ENCODE data around the gene OR14A2.
"Not testable (repeated sequence)": the region's sequence is repeated elsewhere in the genome, so short reads cannot be mapped to it uniquely, and the experiment has no call there.

The OR14A2 gene

DNA sequence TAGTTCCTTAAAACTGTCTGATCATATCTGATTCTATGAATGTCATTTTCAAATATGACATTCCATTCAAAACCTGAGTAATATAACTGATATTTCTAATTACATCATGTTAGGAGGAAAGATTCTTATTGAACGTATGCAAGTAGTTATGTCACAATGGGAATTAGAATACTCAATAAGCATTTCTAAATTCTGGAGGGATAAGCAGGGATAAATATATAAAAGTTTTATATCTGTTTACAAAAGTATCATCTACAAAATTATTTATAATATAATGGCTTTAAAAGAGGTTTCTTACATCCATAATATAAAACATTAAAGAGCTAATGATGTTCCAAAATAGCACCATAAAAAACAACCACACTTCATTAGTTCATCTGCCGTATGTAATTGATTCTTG lies at the start of gene OR14A2:
TSS of gene OR14A2 (minus strand) at position 101 of the 400 bp plus-strand sequence.
- DNase-seq: no peak

DNA sequence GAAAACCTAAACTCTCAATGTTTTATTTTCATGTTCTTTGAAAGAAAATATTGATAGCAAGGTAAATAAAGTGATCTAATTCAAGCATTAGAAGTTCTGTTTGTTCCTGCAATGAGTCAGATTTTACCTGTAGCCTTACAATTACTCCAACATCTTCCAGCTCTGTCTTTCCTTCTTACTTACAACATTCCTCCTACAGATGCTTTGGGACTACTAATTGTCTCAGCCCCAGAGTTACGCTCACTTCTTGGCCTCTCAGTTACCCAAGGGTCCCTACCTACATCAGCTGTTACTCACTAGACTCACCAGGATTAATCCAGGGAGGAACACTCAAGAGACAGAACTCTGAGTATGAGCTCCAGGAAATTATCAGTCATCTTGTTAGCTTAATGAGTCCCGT lies 49.6 kb upstream of the OR14A2 start:
- no peak for DNase-seq

DNA sequence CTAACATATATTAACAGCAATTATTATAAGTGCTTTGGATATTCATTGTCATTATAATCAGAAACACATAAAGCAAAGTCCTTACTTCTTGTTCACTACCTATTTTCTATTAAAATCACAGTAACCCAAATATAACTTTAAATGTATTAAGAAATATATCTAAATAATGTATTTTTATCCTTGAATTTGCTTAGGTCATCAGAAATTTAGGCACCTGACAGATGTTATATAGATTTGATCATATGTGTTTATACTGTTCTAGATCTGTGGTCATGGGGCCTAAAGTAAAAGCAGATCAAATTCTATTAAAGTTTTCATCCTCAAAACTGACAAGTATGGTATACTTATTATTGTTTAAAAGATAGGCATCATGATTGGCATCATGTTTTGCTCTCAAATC lies 21.7 kb upstream of the OR14A2 start:
- DNase-seq: no peak

GRCh38 chr1:247760456-247760855 lies 12.5 kb upstream of the OR14A2 start, which contains the start of gene OR1C1:
OR1C1 (minus strand) TSS chr1:247760556; CDS start chr1:247758406, 2,150 bp downstream.
- DNase-seq: no peak

DNA sequence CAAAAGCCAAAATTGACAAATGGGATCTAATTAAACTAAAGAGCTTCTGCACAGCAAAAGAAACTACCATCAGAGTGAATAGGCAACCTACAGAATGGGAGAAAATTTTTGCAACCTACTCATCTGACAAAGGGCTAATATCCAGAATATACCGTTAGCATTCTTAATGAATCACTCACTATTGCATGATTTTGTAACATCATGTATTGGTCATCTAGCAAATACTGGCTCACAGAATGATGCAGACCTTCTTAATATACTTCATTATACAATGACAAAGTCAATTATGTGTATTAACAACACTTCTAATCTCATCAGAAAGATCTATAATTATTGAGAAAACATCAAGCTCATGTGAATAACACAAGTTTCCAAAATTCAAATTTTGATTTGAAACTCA lies 6.4 kb upstream of the OR14A2 start:
- DNase-seq: not testable (repeated sequence)

DNA sequence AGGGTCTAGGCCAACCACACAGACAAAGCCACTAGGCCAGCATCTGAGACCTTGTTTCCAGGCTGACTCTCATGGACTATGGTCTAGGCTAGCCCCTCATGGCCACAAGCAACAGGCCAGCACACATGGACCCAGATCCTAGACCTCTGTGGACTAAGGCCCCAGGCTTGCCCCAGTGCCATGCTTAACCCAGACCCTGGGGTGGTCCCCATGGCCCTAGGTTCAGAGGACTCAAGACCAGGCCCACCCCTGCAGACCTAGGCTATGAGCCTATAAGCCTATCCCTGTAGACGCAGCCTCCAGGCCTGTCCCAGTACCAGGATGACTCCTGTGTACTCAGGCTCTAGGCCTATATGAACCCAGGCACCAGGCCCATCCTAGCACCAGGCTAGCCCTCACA lies 1.9 kb upstream of the OR14A2 start:
- DNase-seq: no peak

DNA sequence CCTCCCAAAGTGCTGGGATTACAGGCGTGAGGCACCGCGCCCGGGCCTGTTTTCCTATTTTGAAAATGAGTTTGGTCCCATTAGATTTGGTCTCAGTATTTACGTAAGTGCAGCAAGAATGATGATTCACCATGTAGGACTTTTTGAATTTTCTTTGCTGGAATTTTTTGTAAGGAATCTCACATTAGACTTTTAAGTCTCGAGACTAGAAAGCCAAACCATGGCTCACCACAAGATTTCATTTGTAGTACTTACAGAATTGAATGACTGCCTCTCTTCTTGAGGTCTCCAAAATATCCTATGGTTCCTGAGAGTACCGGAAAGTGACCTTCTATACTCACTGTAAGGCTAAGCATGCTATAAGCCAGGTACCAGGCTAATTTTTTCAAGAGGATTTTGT lies 325 bp downstream of the OR14A2 start:
- no peak for DNase-seq

DNA sequence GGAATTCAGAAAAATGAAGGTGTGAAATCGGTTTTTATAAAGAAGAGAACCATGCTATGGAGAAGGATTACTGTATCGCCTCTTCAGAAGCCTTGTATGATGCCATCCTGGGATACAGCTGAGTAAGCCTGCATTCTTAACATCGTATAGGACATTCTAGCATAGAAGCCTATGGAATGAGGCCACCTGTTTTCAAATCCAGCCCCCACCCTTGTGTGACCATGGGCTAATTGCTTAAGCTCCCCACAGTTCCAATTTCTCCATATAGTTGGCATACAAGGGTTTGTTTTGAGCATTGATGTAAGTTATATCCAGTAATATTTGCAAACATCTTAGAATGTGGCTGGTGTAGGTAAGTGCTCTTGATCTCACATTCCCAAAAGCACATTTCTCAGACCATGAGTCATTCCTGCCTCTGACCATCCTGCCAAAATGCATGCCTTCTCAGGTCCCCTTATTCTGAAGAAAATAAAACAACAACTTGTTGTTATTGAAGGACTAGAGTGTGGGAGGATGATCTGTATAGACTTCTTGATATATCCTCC lies 1.5 kb downstream of the OR14A2 start:
- no peak for DNase-seq

GRCh38 chr1:247742215-247742760 lies 5.7 kb downstream of the OR14A2 start:
- DNase-seq: not testable (repeated sequence)

- no peak for DNase-seq
These were observed 6.2 kb downstream of the OR14A2 start for GRCh38 chr1:247741756-247742155.

DNA sequence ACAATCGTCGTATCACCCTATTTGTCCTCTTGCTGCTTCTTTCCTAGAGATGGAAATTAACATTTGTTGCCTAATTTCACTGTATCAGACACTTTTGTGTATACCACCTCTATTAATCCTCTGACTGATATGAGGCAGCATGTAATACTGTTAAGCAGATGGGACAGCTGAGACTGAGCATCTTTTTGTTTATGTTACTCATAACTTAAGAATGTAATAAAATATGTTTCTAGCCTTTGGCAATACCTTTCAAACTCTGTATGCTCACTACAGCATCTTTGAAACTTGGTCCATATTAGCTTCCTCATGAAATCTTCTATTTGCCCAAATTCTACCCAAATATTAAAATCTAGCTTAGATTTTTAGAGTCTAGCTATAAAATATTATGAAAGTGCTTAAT lies 7.2 kb downstream of the OR14A2 start:
- no peak for DNase-seq

DNA sequence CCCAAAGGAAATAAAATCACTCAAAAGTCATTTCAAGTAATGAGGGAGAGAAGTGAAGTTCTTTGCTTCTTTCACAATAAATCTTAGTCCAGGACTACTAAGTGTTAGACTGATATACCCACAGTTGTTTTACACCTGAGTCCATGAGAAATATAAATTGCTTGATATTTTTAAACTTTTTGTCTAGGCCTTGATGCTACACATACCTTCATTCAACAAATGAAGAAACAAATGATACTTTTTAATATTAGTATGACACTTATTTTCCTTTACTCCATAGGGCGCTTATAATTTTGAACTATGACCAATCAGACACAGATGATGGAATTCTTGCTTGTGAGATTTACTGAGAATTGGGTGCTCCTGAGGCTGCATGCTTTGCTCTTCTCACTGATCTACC lies 9.6 kb downstream of the OR14A2 start, which contains the start of gene OR14K1:
TSS of gene OR14K1 (plus strand) at position 301 of the 400 bp plus-strand sequence. CDS start at position 301, 0 bp downstream.
- DNase-seq: no peak

DNA sequence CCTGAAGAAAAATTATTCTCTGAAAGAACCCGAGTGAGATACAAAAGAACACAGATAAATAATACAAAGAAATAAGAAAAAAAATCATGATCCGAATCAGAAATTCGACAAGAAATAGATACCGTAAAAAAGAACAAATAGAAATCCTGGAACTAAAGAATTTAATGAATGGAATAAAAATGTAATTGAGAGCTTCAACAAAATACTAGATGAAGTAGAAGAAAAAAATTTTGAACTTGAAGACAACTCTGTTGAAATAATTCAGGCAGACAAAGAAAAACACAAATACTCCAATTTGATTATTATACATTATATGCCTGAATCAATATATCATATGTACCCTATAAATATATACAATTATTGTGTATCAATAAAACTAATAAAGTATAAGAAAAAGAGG lies 26.7 kb downstream of the OR14A2 start:
- DNase-seq: no peak

GRCh38 chr1:247716546-247716945 lies 31.4 kb downstream of the OR14A2 start, which contains the start of gene OR6F1:
OR6F1 (minus strand) TSS chr1:247716646; CDS start chr1:247712755, 3,891 bp downstream.
- DNase-seq: no peak

DNA sequence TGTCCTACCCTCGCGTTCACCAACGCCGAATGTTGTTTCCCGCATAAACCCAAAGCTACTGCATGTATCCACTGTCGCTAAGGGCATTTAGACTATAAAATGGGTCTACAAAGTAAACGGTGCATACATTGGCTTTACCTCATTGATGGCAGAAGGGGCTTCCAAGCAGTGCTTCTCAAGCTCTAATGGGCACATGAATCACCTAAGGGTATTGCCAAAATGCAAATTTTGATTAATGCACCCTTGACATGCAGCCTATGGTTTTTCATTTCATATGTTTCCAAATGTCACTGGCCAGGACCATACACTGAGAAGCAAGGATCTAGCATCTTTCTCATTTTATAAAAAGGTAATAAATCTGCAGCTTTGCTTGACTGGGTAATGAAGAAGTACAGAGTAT lies 34.2 kb downstream of the OR14A2 start:
- DNase-seq: no peak

- not testable (repeated sequence) for DNase-seq
These were observed 37.3 kb downstream of the OR14A2 start for GRCh38 chr1:247710681-247711080.

GRCh38 chr1:247701338-247701737 lies 46.6 kb downstream of the OR14A2 start:
- DNase-seq: no peak

GRCh38 chr1:247681288-247681897 lies 66.5 kb downstream of the OR14A2 start:
- DNase-seq: peak; percentile 57

- DNase-seq: no peak
These were observed 67.8 kb downstream of the OR14A2 start for GRCh38 chr1:247680171-247680570.

DNA sequence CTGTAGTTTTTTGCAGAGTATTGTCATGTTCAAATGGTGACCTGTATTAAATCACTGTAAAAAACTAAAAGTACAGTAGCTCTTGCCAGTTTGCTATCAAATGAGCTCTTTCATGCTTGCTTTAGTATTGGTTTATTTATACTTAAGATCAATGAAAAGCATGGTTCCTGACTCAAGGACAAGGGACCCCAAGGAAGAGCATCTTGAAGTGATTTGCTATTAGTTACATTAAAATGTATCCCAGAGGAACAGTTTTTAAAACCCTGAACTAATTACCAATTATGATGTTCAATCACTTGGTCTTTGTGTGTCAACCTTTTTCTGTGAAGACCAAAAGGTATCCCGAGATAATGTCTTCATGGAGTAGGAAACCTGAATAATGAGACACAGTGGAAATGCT lies 68.3 kb downstream of the OR14A2 start, which contains the start of gene OR13G1:
TSS of gene OR13G1 (minus strand) at position 101 of the 400 bp plus-strand sequence. CDS start 6,698 bp downstream, outside the sequence.
- DNase-seq: no peak
